ENCODE measurements around the gene CLDN11.

DNA sequence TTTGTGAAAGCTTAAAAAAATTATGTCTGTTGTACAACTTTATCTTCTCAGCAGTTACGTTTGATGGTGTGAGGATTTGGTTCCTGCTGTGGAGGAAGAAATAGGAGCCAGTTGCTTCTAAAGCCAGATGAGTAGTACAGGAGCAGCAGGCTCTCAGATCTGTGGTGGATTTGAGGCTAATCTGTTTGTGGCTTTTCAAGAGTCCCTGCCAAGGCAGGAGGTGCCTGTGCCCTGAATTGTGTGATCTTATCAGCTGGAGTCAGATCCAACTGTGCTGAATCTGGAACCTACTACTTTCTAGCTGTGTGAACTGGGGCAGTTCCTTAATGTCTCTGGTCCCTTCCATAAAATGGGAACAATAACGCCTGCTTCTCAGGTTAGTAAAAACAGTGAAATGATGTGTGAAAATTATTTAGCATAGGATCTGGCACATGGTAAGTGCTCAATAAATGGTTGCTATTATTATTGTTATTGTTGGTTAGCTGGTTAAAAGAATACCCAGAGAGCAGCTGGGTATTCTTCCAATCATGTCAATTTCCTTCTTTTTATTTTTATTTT is 7.7 kb downstream of the CLDN11 start:
- TF ChIP-seq, protein P1, sequence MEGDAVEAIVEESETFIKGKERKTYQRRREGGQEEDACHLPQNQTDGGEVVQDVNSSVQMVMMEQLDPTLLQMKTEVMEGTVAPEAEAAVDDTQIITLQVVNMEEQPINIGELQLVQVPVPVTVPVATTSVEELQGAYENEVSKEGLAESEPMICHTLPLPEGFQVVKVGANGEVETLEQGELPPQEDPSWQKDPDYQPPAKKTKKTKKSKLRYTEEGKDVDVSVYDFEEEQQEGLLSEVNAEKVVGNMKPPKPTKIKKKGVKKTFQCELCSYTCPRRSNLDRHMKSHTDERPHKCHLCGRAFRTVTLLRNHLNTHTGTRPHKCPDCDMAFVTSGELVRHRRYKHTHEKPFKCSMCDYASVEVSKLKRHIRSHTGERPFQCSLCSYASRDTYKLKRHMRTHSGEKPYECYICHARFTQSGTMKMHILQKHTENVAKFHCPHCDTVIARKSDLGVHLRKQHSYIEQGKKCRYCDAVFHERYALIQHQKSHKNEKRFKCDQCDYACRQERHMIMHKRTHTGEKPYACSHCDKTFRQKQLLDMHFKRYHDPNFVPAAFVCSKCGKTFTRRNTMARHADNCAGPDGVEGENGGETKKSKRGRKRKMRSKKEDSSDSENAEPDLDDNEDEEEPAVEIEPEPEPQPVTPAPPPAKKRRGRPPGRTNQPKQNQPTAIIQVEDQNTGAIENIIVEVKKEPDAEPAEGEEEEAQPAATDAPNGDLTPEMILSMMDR (conservative IDR thresholded peaks at IDR 0.05 in 1 of 2, IDR thresholded peaks at IDR 0.05 in 1 of 2; ENCODE audit: low read depth in 1 of 2, low read length in 2 of 2), result no peak
- no peak for TF ChIP-seq EZH2 (IDR thresholded peaks at IDR 0.05; ENCODE audit: low read length, missing control alignments)

Measured in fibroblast of lung (primary cell).